Skeletal muscle tissue (tissue), 4 donors: ENCODE data around the gene CDH12. TPM values are rescaled to one million over a fixed set of nuclear protein-coding genes. Genes with fewer than 3 reads are reported as not detected.
"Not testable (repeated sequence)": the region's sequence is repeated elsewhere in the genome, so short reads cannot be mapped to it uniquely, and the experiment has no call there.

ENCODE experiments used
- H3K27ac ChIP-seq: one replicate; pipeline ENCODE4 v1.7.0; 2013; ENCODE audit warnings: mild to moderate bottlenecking, low read depth, low read length, inconsistent platforms
- H3K27me3 ChIP-seq, 3 donors: one replicate each; pipeline ENCODE4 v1.7.0; 2013; ENCODE audit warnings: low read length in 3 of 3; ENCODE audit not compliant: control insufficient read depth in 3 of 3, insufficient read depth in 3 of 3
- H3K36me3 ChIP-seq, 3 donors: one replicate each; pipeline ENCODE4 v1.7.0; 2013; ENCODE audit warnings: low read length in 3 of 3; ENCODE audit not compliant: control insufficient read depth in 3 of 3, insufficient read depth in 3 of 3
- H3K4me1 ChIP-seq, 3 donors: one replicate each; pipeline ENCODE4 v1.7.0; 2013; ENCODE audit warnings: low read length in 3 of 3, mild to moderate bottlenecking in 3 of 3; ENCODE audit not compliant: control insufficient read depth in 3 of 3, insufficient read depth in 3 of 3
- H3K4me3 ChIP-seq, 3 donors: one replicate each; pipeline ENCODE4 v1.7.0; 2013; ENCODE audit warnings: low read length in 3 of 3
- H3K9ac ChIP-seq, 3 donors: one replicate each; pipeline ENCODE4 v1.7.0; 2013; ENCODE audit warnings: low read length in 3 of 3, mild to moderate bottlenecking in 3 of 3, moderate library complexity in 2 of 3, low read depth in 1 of 3
- H3K9me3 ChIP-seq, 3 donors: one replicate each; pipeline ENCODE4 v1.7.0; 2013; ENCODE audit warnings: low read length in 3 of 3; ENCODE audit not compliant: control insufficient read depth in 3 of 3
- total RNA-seq: library from RNA; depleted of rRNA; stranded (reverse); fragments of >200 nt; gene quantifications from one replicate; pipeline ENCODE4 v1.2.3, GENCODE V29; 2014
- donor health status: Osteomylitis.

Gene CDH12
- total RNA-seq, result 1.6 TPM

- Histone ChIP-seq H3K27ac (no peak within 1 kb of the TSS), H3K4me3 (peak within 1 kb of the TSS in 1 of 3 donors; percentile 25), H3K27me3 (peaks cover 4 to 7% (median 4%) of the 10 kb centered on the region in 3 donors), H3K9ac (no peak within 1 kb of the TSS), H3K9me3 (no peaks in the 10 kb centered on the region), H3K4me1 (no peaks in the 10 kb centered on the region), H3K36me3 (no peaks in the 10 kb centered on the region)
Measured at GRCh38 chr5:22852807-22853660, at the start of gene CDH12. Gene CDH12 (minus strand): TSS chr5:22853344.

GRCh38 chr5:22901885-22902284, 48.7 kb upstream of the CDH12 start:
- Histone ChIP-seq H3K9ac (no peak overlapping the region), H3K27me3 (no peaks in the 10 kb centered on the region), H3K27ac (no peak overlapping the region), H3K36me3 (no peaks in the 10 kb centered on the region), H3K4me1 (no peaks in the 10 kb centered on the region), H3K9me3 (no peaks in the 10 kb centered on the region), H3K4me3 (no peak overlapping the region)

GRCh38 chr5:22900801-22901310, 47.7 kb upstream of the CDH12 start:
- no peak overlapping the region for H3K9ac ChIP-seq
- H3K9me3 ChIP-seq, result no peaks in the 10 kb centered on the region
- H3K4me1 ChIP-seq, result no peaks in the 10 kb centered on the region
- H3K4me3 ChIP-seq, result no peak overlapping the region
- H3K27me3 ChIP-seq, result no peaks in the 10 kb centered on the region
- H3K27ac ChIP-seq, result no peak overlapping the region
- no peaks in the 10 kb centered on the region for H3K36me3 ChIP-seq

- H3K27me3 ChIP-seq, result no peaks in the 10 kb centered on the region
- H3K4me1 ChIP-seq, result no peaks in the 10 kb centered on the region
- no peak overlapping the region for H3K9ac ChIP-seq
- no peak overlapping the region for H3K27ac ChIP-seq
- no peak overlapping the region for H3K4me3 ChIP-seq
- H3K9me3 ChIP-seq, result no peaks in the 10 kb centered on the region
- H3K36me3 ChIP-seq, result no peaks in the 10 kb centered on the region
Measured at GRCh38 chr5:22899341-22899740, 46.2 kb upstream of the CDH12 start.

GRCh38 chr5:22896152-22896551, 43.0 kb upstream of the CDH12 start:
- Histone ChIP-seq H3K4me1 (no peaks in the 10 kb centered on the region), H3K36me3 (no peaks in the 10 kb centered on the region), H3K4me3 (no peak overlapping the region), H3K27me3 (no peaks in the 10 kb centered on the region), H3K9me3 (no peaks in the 10 kb centered on the region), H3K27ac (no peak overlapping the region), H3K9ac (no peak overlapping the region)

- no peaks in the 10 kb centered on the region for H3K36me3 ChIP-seq
- H3K9me3 ChIP-seq, result no peaks in the 10 kb centered on the region
- H3K4me3 ChIP-seq, result no peak overlapping the region
- H3K27me3 ChIP-seq, result no peaks in the 10 kb centered on the region
- H3K4me1 ChIP-seq, result no peaks in the 10 kb centered on the region
- H3K27ac ChIP-seq, result no peak overlapping the region
- H3K9ac ChIP-seq, result no peak overlapping the region
Measured at GRCh38 chr5:22892441-22892840, 39.3 kb upstream of the CDH12 start.

- Histone ChIP-seq H3K36me3 (no peaks in the 10 kb centered on the region), H3K4me1 (no peaks in the 10 kb centered on the region), H3K27ac (no peak overlapping the region), H3K9ac (no peak overlapping the region), H3K4me3 (no peak overlapping the region), H3K27me3 (no peaks in the 10 kb centered on the region), H3K9me3 (no peaks in the 10 kb centered on the region)
Measured at GRCh38 chr5:22889720-22890119, 36.6 kb upstream of the CDH12 start.

- Histone ChIP-seq H3K4me1 (no peaks in the 10 kb centered on the region), H3K36me3 (no peaks in the 10 kb centered on the region), H3K27ac (no peak overlapping the region), H3K27me3 (no peaks in the 10 kb centered on the region), H3K4me3 (no peak overlapping the region), H3K9ac (no peak overlapping the region), H3K9me3 (no peaks in the 10 kb centered on the region)
Measured at GRCh38 chr5:22887566-22887965, 34.4 kb upstream of the CDH12 start.

GRCh38 chr5:22858911-22859310, 5.8 kb upstream of the CDH12 start:
- H3K4me1 ChIP-seq, result not testable (repeated sequence)

GRCh38 chr5:22855824-22856223, 2.7 kb upstream of the CDH12 start:
- Histone ChIP-seq H3K4me3 (no peak overlapping the region), H3K9me3 (no peaks in the 10 kb centered on the region)

More at GRCh38 chr5:22858911-22859310, 5.8 kb upstream of the CDH12 start:
- not testable (repeated sequence) for H3K4me3 ChIP-seq, H3K27ac ChIP-seq, H3K36me3 ChIP-seq, H3K9ac ChIP-seq, H3K9me3 ChIP-seq, H3K27me3 ChIP-seq

More at GRCh38 chr5:22855824-22856223, 2.7 kb upstream of the CDH12 start:
- Histone ChIP-seq H3K4me1 (no peaks in the 10 kb centered on the region), H3K9ac (no peak overlapping the region), H3K27me3 (peaks cover 4 to 7% (median 4%) of the 10 kb centered on the region in 3 donors), H3K36me3 (no peaks in the 10 kb centered on the region), H3K27ac (no peak overlapping the region)
